GM10248 (cell line): ENCODE results near the gene CDH22.

Experiments
- CTCF ChIA-PET: fragments of 300-600 bp; sonication (Branson Sonifier 250); formaldehyde crosslinking; extraction: SDS; loops from one replicate; lab custom pipeline; 2021; ENCODE audit warnings: antibody characterized with exemption; lab: Yijun Ruan, JAX
- POLR2A ChIA-PET: fragments of 350-650 bp; sonication (Branson Sonifier 250); formaldehyde crosslinking; extraction: SDS; loops from one replicate; lab custom pipeline; 2020; ENCODE audit warnings: antibody characterized with exemption; lab: Yijun Ruan, JAX
- DNase-seq: peaks from one replicate; pipeline ENCODE4 v3.0.0; 2012; ENCODE audit errors: extremely low spot score
- CTCF ChIP-seq: IDR thresholded peaks from 2 replicates; pipeline ENCODE4 v1.5.1; 2012; ENCODE audit warnings: mild to moderate bottlenecking, low read depth; ENCODE audit errors: extremely low read depth, missing control alignments, control extremely low read depth

The CDH22 gene

GRCh38 chr20:46269372-46269771, 38.9 kb downstream of the CDH22 start:
- TF ChIP-seq CTCF = no peak
- no peak for DNase-seq
- POLR2A ChIA-PET = no interaction called here
- CTCF ChIA-PET = interaction anchor here (1.5 to 2.3 kb wide), 2 partner anchors 17 to 25 kb away, joined by 3 to 7 read pairs; no protein-coding TSS in a partner anchor

- DNase-seq = no peak
- no peak for TF ChIP-seq CTCF
- ChIA-PET POLR2A (no interaction called here), CTCF (interaction anchor here (2.3 kb wide), 1 partner anchor 18 kb away, joined by 7 read pairs; no protein-coding TSS in a partner anchor)
Measured at GRCh38 chr20:46268662-46269061, 39.6 kb downstream of the CDH22 start.

GRCh38 chr20:46268131-46268614, 40.1 kb downstream of the CDH22 start:
- TF ChIP-seq CTCF = no peak
- ChIA-PET POLR2A (no interaction called here), CTCF (interaction anchor here (2.3 kb wide), 1 partner anchor 18 kb away, joined by 7 read pairs; no protein-coding TSS in a partner anchor)
- DNase-seq = no peak

- CTCF ChIA-PET = interaction anchor here (2.3 kb wide), 1 partner anchor 19 kb away, joined by 7 read pairs; no protein-coding TSS in a partner anchor
- DNase-seq = no peak
- TF ChIP-seq CTCF = no peak
- POLR2A ChIA-PET = no interaction called here
Measured at GRCh38 chr20:46267108-46268105, 40.9 kb downstream of the CDH22 start.

- no peak for TF ChIP-seq CTCF
- POLR2A ChIA-PET = no interaction called here
- DNase-seq = no peak
- CTCF ChIA-PET = no interaction called here
Measured at GRCh38 chr20:46265539-46265938, 42.8 kb downstream of the CDH22 start.

- no peak for DNase-seq
- ChIA-PET POLR2A (no interaction called here), CTCF (interaction anchor here (1.4 kb wide), 1 partner anchor 72 kb away, joined by 3 read pairs; no protein-coding TSS in a partner anchor)
- TF ChIP-seq CTCF = no peak
Measured at GRCh38 chr20:46264391-46265266, 43.7 kb downstream of the CDH22 start.
